Suppressor macrophage (primary cell): ENCODE measurements around the gene OR51I1.

Source experiments
- DNase-seq, 4 experiments: peaks; one replicate each; pipeline ENCODE4 v3.0.0-alpha.2; 2020 to 2022
- total RNA-seq, 17 experiments: gene quantifications; one replicate each; lab custom pipeline; 2026; ENCODE audit warnings: mixed read lengths in 6 of 17, inconsistent platforms in 3 of 17; lab: John Stamatoyannopoulos, UW

OR51I1 gene
- total RNA-seq = 0 to 1.4 (median 0) reads per million in 17 experiments

- no peak for DNase-seq
These were observed at the start of gene OR51I1 for GRCh38 chr11:5441414-5441813. Gene OR51I1, minus strand, starts transcription at chr11:5441514. Its CDS starts 0 bp downstream, at chr11:5441514.

GRCh38 chr11:5489576-5490357 lies 48.5 kb upstream of the OR51I1 start:
- DNase-seq = peak in 1 of 4 experiments; percentile 3

GRCh38 chr11:5488798-5489399 lies 47.6 kb upstream of the OR51I1 start:
- DNase-seq = no peak

- no peak for DNase-seq
These were observed 47.1 kb upstream of the OR51I1 start, which contains the start of gene OR52D1 for GRCh38 chr11:5488385-5488784. Gene OR52D1, plus strand, starts transcription at chr11:5488685. Its CDS starts 22 bp downstream, at chr11:5488707.

- no peak for DNase-seq
These were observed 45.1 kb upstream of the OR51I1 start for GRCh38 chr11:5486421-5486820.

GRCh38 chr11:5486003-5486402 lies 44.7 kb upstream of the OR51I1 start:
- DNase-seq = no peak

- DNase-seq = peak; percentile 62 to 80 (median 67)
These were observed 35.0 kb upstream of the OR51I1 start for GRCh38 chr11:5476186-5476819.

GRCh38 chr11:5473921-5474320 lies 32.6 kb upstream of the OR51I1 start:
- DNase-seq = no peak

GRCh38 chr11:5467527-5467926 lies 26.2 kb upstream of the OR51I1 start:
- no peak for DNase-seq

GRCh38 chr11:5460983-5461621 lies 19.8 kb upstream of the OR51I1 start:
- DNase-seq = no peak

- no peak for DNase-seq
These were observed 8.1 kb upstream of the OR51I1 start for GRCh38 chr11:5449432-5449831.

- DNase-seq = no peak
These were observed 7.7 kb upstream of the OR51I1 start, which contains the start of gene OR51I2 for GRCh38 chr11:5449023-5449422. Gene OR51I2, plus strand, starts transcription at chr11:5449323. Its CDS starts 4,166 bp downstream, at chr11:5453489.

GRCh38 chr11:5443835-5444393 lies 2.6 kb upstream of the OR51I1 start:
- no peak for DNase-seq

GRCh38 chr11:5423131-5423530 lies 18.2 kb downstream of the OR51I1 start:
- no peak for DNase-seq

GRCh38 chr11:5421811-5422210 lies 19.5 kb downstream of the OR51I1 start, which contains the start of gene OR51Q1:
Gene OR51Q1, plus strand, starts transcription at chr11:5422111. Its CDS starts 90 bp downstream, at chr11:5422201.
- no peak for DNase-seq

- no peak for DNase-seq
These were observed 20.3 kb downstream of the OR51I1 start for GRCh38 chr11:5420993-5421392.

- DNase-seq = no peak
These were observed 36.1 kb downstream of the OR51I1 start for GRCh38 chr11:5405173-5405572.

GRCh38 chr11:5398936-5399335 lies 42.4 kb downstream of the OR51I1 start:
- DNase-seq = no peak

GRCh38 chr11:5394091-5394490 lies 47.2 kb downstream of the OR51I1 start:
- no peak for DNase-seq
